GM19099 (cell line): ENCODE data around the gene NAALADL2.

ENCODE experiments used
- POLR2A ChIP-seq: IDR thresholded peaks from 3 replicates; pipeline ENCODE4 v1.6.1; 2011; ENCODE audit warnings: low read depth; ENCODE audit not compliant: insufficient read length; ENCODE audit errors: extremely low read depth

NAALADL2 gene

DNA sequence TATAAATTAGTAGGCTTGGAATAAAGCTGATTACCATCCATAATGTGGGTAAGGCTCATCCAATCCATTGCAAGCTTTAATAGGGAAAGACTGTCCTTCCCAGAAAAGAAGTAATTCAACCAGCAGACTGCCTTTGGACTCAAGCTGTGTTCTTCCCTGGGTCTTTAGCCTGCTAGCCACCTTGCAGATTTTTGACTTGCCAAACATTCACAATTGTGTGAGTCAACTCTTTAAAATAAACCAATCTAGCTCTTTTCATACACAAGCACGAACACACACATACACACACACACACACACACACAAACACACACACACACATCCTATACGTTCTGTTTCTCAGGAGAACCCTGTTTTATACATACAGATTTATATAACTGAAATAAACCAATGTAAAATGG lies 248.1 kb downstream of the NAALADL2 start:
- no peak for TF ChIP-seq POLR2A

DNA sequence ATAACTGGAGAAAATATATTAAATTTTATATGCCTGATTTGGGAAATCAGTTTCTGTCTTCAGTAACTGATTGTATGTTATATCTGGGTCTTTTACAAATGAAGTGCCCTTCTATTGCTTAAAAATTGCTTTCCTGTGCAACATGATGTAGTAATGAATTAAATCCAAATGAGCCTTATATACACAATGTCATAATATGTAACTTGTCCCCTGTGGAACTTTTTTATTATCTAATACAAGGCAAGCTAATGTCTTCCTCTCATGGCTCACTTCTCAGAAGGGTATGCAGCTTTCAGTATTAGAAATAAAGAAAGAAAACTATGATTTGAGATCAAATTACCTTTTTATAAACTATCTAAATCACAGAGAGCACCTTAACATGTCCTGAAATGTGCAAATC lies 248.9 kb downstream of the NAALADL2 start:
- TF ChIP-seq POLR2A = no peak

DNA sequence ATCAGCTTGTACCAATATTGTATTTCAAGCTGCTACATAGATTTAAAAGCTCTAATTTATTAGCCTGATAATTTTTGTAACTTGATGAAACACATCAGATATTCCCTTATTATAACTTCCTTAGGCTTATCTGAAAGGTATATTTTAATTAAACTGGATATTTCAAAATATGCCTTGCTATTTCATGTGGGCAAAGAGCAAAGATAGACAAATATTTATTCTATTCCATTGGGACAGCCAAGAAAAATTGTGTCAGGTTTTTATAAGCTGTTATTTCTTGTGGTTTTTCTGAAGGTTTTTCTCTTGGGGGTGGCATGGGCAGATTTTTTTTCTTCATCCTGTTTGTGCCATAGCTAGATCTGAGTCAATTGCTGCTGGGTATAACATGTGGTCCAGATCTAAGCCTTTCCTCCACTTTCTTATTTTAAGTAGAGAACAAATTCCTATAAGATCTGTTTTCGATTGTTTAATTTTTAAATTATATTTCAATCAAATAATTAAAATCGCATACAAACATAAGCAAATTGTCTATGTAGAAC lies 249.5 kb downstream of the NAALADL2 start:
- TF ChIP-seq POLR2A = no peak

DNA sequence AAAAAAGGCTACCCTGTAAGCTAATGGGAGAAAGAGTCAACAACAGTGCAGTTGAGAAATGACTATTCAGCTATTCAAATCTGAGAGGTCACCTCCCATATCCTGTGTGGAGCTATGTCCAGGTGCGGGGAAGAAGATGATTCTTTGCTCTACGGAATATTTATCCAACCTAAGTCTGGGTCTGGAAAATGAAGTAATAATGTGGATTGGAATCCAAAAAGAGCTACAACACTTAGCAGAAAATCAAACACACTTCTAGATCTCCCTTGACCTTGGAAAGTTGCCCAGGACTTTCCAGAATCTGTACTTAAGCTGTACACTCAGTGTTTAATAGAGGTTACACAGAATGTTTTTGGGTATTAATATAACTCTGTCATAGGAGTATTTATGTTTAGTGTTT lies 251.9 kb downstream of the NAALADL2 start:
- no peak for TF ChIP-seq POLR2A

DNA sequence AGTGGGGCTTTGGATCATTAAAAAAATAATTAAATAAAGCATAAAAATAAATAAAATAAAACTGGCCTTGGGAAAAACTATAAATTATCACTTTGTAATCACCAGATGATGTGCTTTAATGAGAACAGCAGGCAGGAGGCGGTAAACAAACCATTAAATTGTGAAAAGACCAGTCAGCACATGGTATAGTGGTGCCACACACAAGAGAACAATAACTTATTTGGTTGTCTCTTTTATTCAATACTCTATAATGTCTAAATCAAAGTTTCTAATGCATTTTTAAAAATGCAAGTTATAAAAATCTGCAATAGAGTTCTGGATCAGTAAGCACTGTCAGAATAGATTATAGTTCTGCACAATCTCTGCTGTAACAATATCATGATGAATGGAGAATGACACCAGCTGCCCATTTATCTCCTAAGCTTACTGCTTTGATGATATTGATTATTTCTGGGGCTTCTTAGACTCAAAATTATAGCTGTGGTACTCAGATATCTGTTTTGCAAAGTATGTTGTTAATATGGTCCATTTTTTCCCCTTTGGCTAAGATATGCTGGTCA lies 259.3 kb downstream of the NAALADL2 start:
- TF ChIP-seq POLR2A = no peak

DNA sequence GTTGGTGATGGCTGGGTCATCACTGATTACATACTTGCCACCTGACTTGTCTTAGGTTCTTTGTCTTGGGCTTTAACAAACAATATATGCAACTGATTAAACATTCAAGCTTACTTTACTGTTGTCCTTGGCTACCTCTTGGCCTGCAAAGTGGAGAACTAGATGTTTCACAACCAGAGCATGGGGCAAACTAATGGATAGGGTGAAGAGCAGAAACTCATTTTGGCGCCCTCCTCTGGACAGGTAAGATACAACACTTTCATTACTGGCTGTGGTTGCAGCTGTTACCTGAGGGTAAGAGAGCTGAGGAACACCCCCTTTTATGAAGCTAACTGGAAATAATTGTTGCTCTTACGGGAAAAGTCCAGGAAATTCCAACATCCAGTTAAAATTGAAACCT lies 262.1 kb downstream of the NAALADL2 start:
- no peak for TF ChIP-seq POLR2A

DNA sequence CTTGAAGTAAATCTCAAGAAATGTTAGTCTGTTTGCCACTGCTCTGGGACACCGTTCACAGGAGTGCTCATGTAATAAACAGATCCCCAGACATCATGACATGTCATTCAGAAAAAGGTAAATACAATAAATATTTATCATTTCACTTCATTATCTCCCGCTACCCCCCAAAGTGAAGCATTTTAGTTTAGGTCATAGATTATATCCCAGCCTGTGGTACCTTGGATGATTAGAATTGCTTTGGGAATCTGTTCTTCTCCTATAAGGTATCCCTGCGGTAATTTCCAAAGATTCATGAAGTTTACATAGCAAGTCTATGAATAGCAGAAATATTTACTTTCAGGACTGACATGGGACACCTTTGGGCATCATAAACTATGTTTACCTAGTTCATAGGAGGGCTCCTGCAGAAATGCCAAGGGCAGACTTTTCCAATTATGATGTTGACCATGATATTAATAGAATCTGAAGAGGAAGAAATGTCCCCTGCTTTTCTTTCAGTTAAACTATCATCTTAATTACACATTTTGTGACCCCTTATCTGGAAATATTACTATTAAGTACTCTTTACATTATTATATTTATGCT lies 268.0 kb downstream of the NAALADL2 start:
- no peak for TF ChIP-seq POLR2A

DNA sequence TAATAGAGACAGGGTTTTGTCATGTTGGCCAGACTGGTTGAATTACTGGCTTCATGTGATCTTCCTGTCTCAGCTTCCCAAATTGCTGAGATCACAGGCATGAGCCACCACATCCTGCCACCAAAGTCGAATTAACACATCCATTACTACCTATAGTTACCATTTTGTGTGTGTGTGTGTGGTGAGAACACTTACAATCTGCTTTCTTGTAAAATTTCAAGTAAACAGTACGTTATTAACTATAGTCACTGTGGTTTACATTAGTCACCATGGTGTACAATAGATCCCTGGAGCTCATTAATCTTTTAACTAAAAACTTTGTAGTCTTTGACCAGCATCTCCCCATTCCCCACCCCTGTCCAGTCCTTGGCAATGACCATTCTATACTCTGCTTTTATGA lies 270.0 kb downstream of the NAALADL2 start:
- no peak for TF ChIP-seq POLR2A

DNA sequence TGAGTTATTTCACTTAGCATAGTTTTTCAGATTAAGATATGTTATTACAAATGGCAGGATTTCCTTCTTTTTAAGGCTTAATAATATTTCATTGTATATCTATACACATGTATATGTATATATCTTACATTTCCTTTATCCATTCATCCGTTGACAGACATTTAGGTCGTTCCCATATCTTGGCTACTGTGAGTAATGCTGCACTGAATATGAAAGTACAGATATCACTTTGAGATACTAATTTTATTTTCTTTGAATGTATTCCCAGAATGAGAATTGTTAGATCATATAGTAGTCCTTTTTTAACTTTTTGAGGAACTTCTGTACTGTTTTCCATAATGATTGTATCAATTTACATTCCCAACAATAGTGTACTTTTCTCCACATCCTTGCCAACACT lies 270.4 kb downstream of the NAALADL2 start:
- TF ChIP-seq POLR2A = no peak

DNA sequence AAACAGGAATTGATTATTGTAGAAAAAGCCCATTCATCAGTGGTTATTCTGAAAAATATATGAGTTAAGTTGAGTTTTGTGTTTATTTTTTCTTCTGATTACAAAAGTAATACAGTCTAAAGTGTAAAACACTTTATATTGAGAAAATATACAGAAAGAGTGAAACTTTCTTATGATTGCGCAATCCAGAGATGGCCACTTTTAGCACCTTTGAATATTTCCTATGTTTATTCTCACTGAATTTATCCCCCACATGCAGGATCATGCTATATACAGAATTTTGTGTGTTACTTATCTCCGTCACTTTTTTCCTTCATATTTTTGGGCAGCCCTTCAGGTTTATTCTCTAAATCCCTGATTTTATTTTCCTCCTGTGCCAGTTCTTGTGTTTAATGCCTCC lies 285.2 kb downstream of the NAALADL2 start:
- no peak for TF ChIP-seq POLR2A

DNA sequence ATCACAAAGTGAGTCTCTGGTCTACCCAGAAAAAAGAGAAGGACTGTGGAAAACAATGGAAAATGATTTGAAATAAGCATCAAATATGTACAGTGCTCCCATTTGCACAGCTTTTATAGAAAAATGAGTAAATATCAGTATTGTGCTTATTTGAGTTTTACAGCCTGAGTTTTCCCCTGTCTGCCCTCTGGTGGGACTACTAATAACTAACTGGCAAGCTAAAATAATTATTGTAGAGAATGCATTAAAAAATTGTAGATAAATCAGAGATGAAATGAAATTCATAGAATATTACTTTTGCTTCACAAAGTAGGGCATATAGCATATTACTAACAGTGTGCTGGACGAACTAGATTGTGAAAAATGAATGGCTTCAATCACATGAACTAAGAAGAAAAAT lies 287.1 kb downstream of the NAALADL2 start:
- no peak for TF ChIP-seq POLR2A

DNA sequence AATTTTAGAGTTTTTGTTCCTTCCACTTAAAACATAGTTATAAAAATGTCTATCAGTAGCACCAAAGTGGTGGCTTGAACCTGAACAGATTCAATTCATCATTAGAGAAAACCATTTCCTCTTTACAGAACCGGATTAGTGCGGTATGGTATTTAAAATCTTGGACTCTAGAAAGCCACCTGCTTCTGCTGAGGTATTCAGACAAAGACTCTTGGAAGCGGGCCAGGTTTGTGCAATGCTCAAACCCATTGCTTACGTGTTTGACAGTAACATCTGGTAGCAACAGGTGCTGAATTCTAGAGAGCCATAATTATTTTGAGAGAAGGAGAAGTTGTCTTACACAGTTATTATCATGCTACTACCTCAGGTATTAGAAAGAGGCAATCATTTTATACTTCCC lies 290.5 kb downstream of the NAALADL2 start:
- no peak for TF ChIP-seq POLR2A

DNA sequence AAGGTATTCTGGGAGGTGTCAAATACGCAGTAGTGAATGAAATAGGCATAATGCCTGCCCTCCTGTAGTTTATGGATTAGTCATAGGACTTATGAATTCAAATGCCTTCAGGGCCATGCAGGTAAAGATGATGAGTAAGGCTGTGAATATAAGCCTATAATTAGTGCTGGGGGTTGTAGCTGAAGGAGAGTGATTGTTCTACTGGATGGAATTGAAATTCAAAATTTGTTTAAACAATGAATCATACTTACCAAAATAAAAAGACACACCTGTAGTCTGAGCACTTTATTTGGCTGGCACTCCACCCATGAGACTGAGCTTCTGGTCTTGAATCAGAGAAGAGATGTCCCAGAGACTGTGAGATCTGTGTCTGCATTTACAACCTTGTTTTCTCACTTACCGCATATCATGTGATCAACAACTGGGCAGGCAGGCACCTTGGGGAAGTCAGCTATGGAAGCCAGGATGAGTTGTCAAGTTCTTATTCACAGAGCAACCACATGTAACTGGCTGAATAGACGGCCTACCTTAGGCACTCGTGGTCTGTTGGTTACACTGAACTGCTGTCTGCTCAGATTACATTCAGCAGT lies 291.8 kb downstream of the NAALADL2 start:
- no peak for TF ChIP-seq POLR2A

DNA sequence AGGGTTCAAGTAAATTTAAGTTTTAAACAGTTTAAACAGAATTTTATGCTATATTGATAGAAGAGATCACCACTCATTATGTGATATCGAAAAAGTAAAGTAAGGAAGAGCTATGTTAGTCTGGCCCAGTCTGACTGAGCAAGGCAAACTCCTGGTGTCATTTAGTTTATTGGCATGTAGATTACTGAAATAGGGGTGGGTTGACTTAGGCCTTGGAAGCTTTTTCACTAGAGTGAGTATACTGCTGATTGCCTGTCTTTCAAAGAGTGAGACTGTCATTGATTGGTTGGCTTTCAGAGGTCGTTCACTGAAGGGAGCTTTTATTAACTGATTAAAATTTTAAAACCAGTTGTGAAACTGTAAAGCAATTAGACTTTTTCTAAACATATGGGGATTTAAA lies 294.5 kb downstream of the NAALADL2 start:
- no peak for TF ChIP-seq POLR2A

DNA sequence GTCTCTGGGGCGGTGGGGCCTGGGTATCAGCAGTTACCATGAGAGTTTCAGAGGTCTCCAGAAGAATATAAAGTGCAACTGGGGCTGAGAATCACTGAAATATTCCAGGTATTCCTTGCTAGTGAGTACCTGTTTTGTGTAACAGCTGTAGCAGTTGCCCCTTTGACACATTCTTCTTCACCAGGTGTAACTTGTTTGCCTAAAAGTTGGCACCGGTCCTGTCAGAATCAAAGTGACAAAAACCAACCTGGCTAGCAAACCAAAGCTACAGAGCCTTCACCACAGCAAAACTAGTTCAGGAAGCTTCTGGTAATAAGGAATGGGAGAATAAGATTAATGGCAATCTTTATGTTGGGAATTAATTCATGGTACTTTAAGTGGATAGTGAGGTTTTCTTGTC lies 296.0 kb downstream of the NAALADL2 start:
- TF ChIP-seq POLR2A = no peak

DNA sequence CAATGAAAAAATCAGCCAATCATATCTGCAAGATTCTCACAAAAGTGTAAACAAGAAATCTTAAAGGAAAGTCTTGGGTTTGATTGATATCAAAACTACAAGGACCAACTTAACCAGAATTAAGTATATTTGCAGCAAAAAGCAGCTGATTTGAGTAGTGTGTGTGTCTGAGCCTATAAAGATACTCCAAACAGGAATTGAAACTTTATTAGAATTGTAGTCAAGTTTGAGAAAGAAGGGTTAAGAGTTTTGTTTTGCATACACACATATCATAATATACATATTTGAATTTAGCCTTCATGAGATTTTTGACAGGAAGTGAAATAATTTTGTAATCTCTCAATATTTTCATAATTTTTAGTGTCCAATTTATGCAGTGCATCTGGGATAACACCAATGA lies 300.1 kb downstream of the NAALADL2 start:
- no peak for TF ChIP-seq POLR2A

DNA sequence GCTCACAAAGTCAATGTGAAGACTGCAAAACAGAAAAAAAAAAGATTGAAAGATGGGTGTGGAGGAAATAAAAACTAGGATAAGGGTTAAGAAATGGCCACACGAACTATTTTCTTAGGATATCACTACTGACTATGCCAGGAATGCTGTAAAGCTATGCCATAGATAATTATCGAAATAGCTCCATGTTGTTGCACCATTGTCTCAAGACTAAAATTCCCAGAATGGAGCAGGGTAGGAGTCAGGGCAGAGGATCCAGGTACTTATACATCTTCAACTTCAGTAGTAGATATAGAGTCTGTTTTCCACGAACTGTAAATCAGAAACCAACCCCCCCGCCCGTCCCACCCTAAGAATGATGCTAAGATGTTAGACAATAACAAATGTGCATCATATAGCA lies 302.2 kb downstream of the NAALADL2 start:
- no peak for TF ChIP-seq POLR2A

DNA sequence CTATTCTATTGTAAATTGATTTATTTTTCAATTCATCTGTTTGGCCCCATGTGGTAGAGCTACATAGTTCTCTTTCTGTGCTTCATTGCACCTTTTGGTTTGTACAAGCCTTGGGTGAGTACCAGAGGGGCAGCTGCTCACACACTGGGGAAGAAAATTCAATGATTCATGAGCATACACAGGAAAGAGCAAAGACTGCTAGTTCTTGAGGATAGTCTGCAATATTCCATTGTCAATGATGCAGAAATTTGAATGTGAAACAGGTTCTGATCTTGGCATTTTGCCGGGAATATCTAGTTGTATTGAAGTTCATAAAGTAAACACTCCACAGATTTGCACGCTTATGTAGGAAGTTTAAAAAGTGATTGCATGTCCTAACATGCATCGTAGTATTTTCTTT lies 304.6 kb downstream of the NAALADL2 start:
- no peak for TF ChIP-seq POLR2A

DNA sequence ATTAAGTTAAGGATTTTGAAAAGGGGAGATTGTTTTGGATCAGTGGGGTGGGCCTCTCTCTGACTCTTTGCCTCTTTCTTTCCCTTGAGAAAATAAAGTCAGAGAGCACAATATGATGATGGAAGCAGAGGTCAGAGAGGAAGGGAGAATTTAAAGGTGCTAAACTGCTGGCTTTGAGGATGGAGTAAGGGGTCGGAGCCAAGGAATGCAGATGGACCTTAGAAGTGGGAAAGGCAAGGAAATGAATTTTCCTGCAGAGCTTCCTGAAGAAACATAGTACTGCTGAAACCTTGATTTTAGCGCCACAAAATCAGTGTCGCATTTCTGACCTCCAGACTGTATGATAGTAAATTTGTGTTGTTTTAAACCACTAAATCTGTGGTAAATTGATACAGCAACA lies 317.4 kb downstream of the NAALADL2 start:
- no peak for TF ChIP-seq POLR2A
